CD14-positive monocyte (primary cell): Measurements from ENCODE around the gene CPAMD8. TPM values are rescaled to one million over a fixed set of nuclear protein-coding genes. Genes with fewer than 3 reads are reported as not detected.
"Not testable (repeated sequence)": the region's sequence is repeated elsewhere in the genome, so short reads cannot be mapped to it uniquely, and the experiment has no call there.

Experiments used
- DNase-seq, 3 donors: peaks; one replicate each; pipeline ENCODE4 v3.0.0-alpha.2; 2011 to 2022
- H2AFZ ChIP-seq: 2 replicates; pipeline ENCODE4 v1.6.0; 2012; ENCODE audit warnings: mild to moderate bottlenecking, low read depth, low read length, inconsistent platforms; ENCODE audit not compliant: insufficient read depth, poor library complexity, severe bottlenecking
- H3K27ac ChIP-seq, 2 donors: 1 replicate in 1 of 2; 2 replicates in 1 of 2; pipeline ENCODE4 v1.5.1; 2012 to 2013; ENCODE audit warnings: low read length in 2 of 2, control low read depth in 1 of 2, inconsistent platforms in 1 of 2, low read depth in 1 of 2, mild to moderate bottlenecking in 1 of 2
- H3K27me3 ChIP-seq, 2 donors: one replicate each; pipeline versions ENCODE4 v1.6.0 to v1.6.1; 2011 to 2013; ENCODE audit warnings: low read length in 2 of 2; ENCODE audit not compliant: control insufficient read depth in 2 of 2, insufficient read depth in 2 of 2
- H3K36me3 ChIP-seq, 2 donors: replicated peaks in 1 of 2; 1 replicate in 1 of 2; 2 replicates in 1 of 2; pipeline versions ENCODE4 v1.5.1 to v1.6.1; 2012 to 2013; ENCODE audit warnings: low read length in 2 of 2, control low read depth in 1 of 2, inconsistent platforms in 1 of 2, mild to moderate bottlenecking in 1 of 2; ENCODE audit not compliant: insufficient read depth in 2 of 2, control insufficient read depth in 1 of 2
- H3K4me1 ChIP-seq, 2 donors: 1 replicate in 1 of 2; 2 replicates in 1 of 2; pipeline versions ENCODE4 v1.5.1 to v1.6.1; 2012 to 2013; ENCODE audit warnings: low read length in 2 of 2, control low read depth in 1 of 2, inconsistent platforms in 1 of 2, mild to moderate bottlenecking in 1 of 2, moderate library complexity in 1 of 2; ENCODE audit not compliant: insufficient read depth in 2 of 2, control insufficient read depth in 1 of 2
- H3K4me2 ChIP-seq: replicated peaks from 2 replicates; pipeline ENCODE3; 2012; ENCODE audit warnings: low read length, moderate library complexity, mild to moderate bottlenecking; ENCODE audit not compliant: poor library complexity, severe bottlenecking; ENCODE audit errors: extremely low read depth
- H3K4me3 ChIP-seq, 3 experiments: fragments of 200-600 bp in 1 of 3; sonication (generic) in 1 of 3; replicated peaks in 1 of 3; 1 replicate in 2 of 3; 2 replicates in 1 of 3; pipeline ENCODE4 v1.5.1; 2011 to 2013; ENCODE audit warnings: low read length in 3 of 3, mild to moderate bottlenecking in 3 of 3, control low read depth in 2 of 3, low read depth in 2 of 3, inconsistent platforms in 1 of 3, moderate library complexity in 1 of 3
- H3K79me2 ChIP-seq: 2 replicates; pipeline ENCODE4 v1.6.0; 2012; ENCODE audit warnings: mild to moderate bottlenecking, control low read depth, inconsistent platforms, low read length, moderate library complexity; ENCODE audit not compliant: insufficient read depth
- H3K9ac ChIP-seq: 2 replicates; pipeline ENCODE4 v1.6.0; 2017; ENCODE audit warnings: low read length, mild to moderate bottlenecking; ENCODE audit not compliant: insufficient read depth, poor library complexity, severe bottlenecking
- H3K9me3 ChIP-seq, 2 donors: replicated peaks in 1 of 2; 1 replicate in 1 of 2; 2 replicates in 1 of 2; pipeline versions ENCODE4 v1.5.1 to v1.6.1; 2012 to 2013; ENCODE audit warnings: low read length in 2 of 2, control low read depth in 1 of 2; ENCODE audit not compliant: control insufficient read depth in 1 of 2, insufficient read depth in 1 of 2
- H4K20me1 ChIP-seq: 2 replicates; pipeline ENCODE4 v1.6.0; 2012; ENCODE audit warnings: mild to moderate bottlenecking, low read length, control low read depth, moderate library complexity; ENCODE audit not compliant: insufficient read depth
- H3K27ac Mint-ChIP-seq, 7 donors: one replicate each; pipeline ENCODE4 v1.8.0; 2020; ENCODE audit warnings: mild to moderate bottlenecking in 7 of 7, mixed read lengths in 7 of 7, moderate library complexity in 6 of 7, inconsistent platforms in 2 of 7
- H3K27me3 Mint-ChIP-seq, 3 donors: one replicate each; pipeline ENCODE4 v1.8.0; 2021 to 2022; ENCODE audit warnings: low read depth in 3 of 3, mild to moderate bottlenecking in 3 of 3, mixed read lengths in 3 of 3, moderate library complexity in 3 of 3, inconsistent platforms in 1 of 3
- H3K36me3 Mint-ChIP-seq, 2 donors: one replicate each; pipeline ENCODE4 v1.8.0; 2020; ENCODE audit warnings: mixed read lengths in 2 of 2, inconsistent platforms in 1 of 2, mild to moderate bottlenecking in 1 of 2
- H3K4me1 Mint-ChIP-seq: one replicate; pipeline ENCODE4 v1.8.0; 2020; ENCODE audit warnings: mild to moderate bottlenecking, mixed read lengths
- H3K4me3 Mint-ChIP-seq, 2 donors: one replicate each; pipeline ENCODE4 v1.8.0; 2020; ENCODE audit warnings: mild to moderate bottlenecking in 2 of 2, mixed read lengths in 2 of 2, moderate library complexity in 1 of 2
- H3K9me3 Mint-ChIP-seq, 7 donors: one replicate each; pipeline ENCODE4 v1.8.0; 2020 to 2022; ENCODE audit warnings: mixed read lengths in 7 of 7, mild to moderate bottlenecking in 6 of 7, moderate library complexity in 6 of 7, inconsistent platforms in 2 of 7
- WGBS: methylation state at CpG from one replicate; pipeline ENCODE4 v1.1.5; 2013; ENCODE audit warnings: missing lambda C conversion rate; ENCODE audit not compliant: insufficient coverage; 5-methylcytosine and 5-hydroxymethylcytosine counted together
- intact Hi-C, 2 donors: fragments of 100-400 bp; cut with micrococcal nuclease; formaldehyde crosslinking; loops; one replicate each; pipeline versions ENCODE4 v1.15.0 to v1.15.1; 2023
- polyA plus RNA-seq, 3 donors: library from polyadenylated mRNA; depleted of rRNA in 1 of 3; unstranded in 2 of 3; stranded (reverse) in 1 of 3; fragments of 300-500 nt in 2 of 3; fragments of >200 nt in 1 of 3; fragmentation: Illumina TruSeq in 2 of 3; gene quantifications; 1 replicate in 2 of 3; 2 replicates in 1 of 3; pipeline ENCODE4 v1.2.3, GENCODE V29; 2012 to 2021
- TF ChIP-seq, protein P1 (sequence below): fragments of 200-600 bp; IDR thresholded peaks from one replicate; pipeline ENCODE4 v1.8.0; 2022; ENCODE audit warnings: antibody characterized with exemption, mild to moderate bottlenecking

CPAMD8 gene
- polyA plus RNA-seq, 3 donors = 5.1 to 53.4 (median 5.4) TPM

DNA sequence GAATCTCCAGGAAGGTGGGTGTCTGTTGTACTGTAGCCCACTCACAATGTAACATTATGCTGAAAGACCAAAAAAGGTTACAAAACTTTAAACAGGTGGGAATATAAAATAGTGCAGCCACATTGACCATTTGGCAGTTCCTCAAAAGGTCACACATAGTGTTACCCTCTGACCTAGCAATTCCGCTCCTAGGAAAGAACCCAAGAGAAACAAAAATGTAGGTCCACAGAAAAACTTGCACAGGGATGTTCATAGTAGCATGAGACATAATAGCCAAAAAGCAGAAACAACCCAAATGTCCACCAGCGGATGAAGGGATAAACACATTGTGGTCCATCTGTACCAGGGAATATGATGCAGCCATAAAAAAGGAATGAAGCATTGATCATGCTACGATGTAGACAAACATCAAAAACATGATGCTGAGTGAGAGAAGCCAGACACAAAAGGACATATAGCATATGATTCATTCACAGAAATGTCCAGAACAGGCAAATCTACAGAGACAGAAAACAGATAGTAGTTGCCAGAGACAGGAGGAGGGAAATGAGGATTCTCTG is 27.9 kb downstream of the CPAMD8 start:
- Histone ChIP-seq H3K4me1 (peaks cover 6 to 14% of the 10 kb centered on the region in 2 donors), H3K4me3 (no peak overlapping the region), H3K9ac (no peak overlapping the region), H3K9me3 (peaks cover 0 to 4% of the 10 kb centered on the region in 2 donors), H4K20me1 (no peaks in the 10 kb centered on the region), H3K27ac (no peak overlapping the region), H3K36me3 (peaks cover 0 to 18% of the 10 kb centered on the region in 2 donors), H2AFZ (no peak overlapping the region), H3K79me2 (no peaks in the 10 kb centered on the region), H3K27me3 (no peaks in the 10 kb centered on the region), H3K4me2 (no peak overlapping the region)
- Mint-ChIP-seq H3K4me1 (peaks cover 10% of the 10 kb centered on the region), H3K27ac (no peak overlapping the region), H3K4me3 (no peak overlapping the region), H3K9me3 (peaks cover 3 to 14% (median 7%) of the 10 kb centered on the region in 7 donors), H3K36me3 (peaks cover 0 to 27% of the 10 kb centered on the region in 2 donors), H3K27me3 (peaks cover 7 to 16% (median 8%) of the 10 kb centered on the region in 3 donors)
- TF ChIP-seq, protein P1, sequence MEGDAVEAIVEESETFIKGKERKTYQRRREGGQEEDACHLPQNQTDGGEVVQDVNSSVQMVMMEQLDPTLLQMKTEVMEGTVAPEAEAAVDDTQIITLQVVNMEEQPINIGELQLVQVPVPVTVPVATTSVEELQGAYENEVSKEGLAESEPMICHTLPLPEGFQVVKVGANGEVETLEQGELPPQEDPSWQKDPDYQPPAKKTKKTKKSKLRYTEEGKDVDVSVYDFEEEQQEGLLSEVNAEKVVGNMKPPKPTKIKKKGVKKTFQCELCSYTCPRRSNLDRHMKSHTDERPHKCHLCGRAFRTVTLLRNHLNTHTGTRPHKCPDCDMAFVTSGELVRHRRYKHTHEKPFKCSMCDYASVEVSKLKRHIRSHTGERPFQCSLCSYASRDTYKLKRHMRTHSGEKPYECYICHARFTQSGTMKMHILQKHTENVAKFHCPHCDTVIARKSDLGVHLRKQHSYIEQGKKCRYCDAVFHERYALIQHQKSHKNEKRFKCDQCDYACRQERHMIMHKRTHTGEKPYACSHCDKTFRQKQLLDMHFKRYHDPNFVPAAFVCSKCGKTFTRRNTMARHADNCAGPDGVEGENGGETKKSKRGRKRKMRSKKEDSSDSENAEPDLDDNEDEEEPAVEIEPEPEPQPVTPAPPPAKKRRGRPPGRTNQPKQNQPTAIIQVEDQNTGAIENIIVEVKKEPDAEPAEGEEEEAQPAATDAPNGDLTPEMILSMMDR = no peak
- WGBS = 100% methylated on average over 1 of the region's 3 CpGs
- no peak for DNase-seq
- intact Hi-C loops = no loop called here

- intact Hi-C loops, H3K4me2 ChIP-seq, H3K27me3 Mint-ChIP-seq, DNase-seq, H4K20me1 ChIP-seq, H3K27ac ChIP-seq, H3K4me1 ChIP-seq, H3K79me2 ChIP-seq, H3K9ac ChIP-seq, H3K27ac Mint-ChIP-seq, H3K27me3 ChIP-seq, H3K9me3 ChIP-seq, H2AFZ ChIP-seq, H3K4me3 Mint-ChIP-seq, H3K4me1 Mint-ChIP-seq, H3K4me3 ChIP-seq: not testable (repeated sequence)
- peaks cover 0 to 38% of the 10 kb centered on the region in 2 donors for H3K36me3 Mint-ChIP-seq
- H3K36me3 ChIP-seq = peaks cover 0 to 24% of the 10 kb centered on the region in 2 donors
- H3K9me3 Mint-ChIP-seq = peaks cover 7 to 24% (median 10%) of the 10 kb centered on the region in 7 donors
- 68% methylated on average over 3 of the region's 23 CpGs for WGBS
Observed at GRCh38 chr19:16996838-16997490, 29.6 kb downstream of the CPAMD8 start.
